Stomach (tissue), 9 donors: Measurements from ENCODE around the gene GREM2. TPM values are rescaled to one million over a fixed set of nuclear protein-coding genes. Genes with fewer than 3 reads are reported as not detected.
A peak's percentile ranks its signal among the peaks of the same experiment; 100 is the strongest.

ENCODE experiments used
- DNase-seq, 2 donors: peaks; one replicate each; pipeline versions ENCODE4 v3.0.0 to v3.0.0-alpha.2; 2013 to 2019
- H3K27ac ChIP-seq, 5 donors: fragments of 200-600 bp in 4 of 5; sonication (generic) in 4 of 5; one replicate each; pipeline ENCODE4 v1.5.1; 2013 to 2019; ENCODE audit warnings: mild to moderate bottlenecking in 1 of 5, moderate library complexity in 1 of 5
- H3K27me3 ChIP-seq, 3 donors: fragments of 200-600 bp; sonication (generic); one replicate each; pipeline ENCODE4 v1.5.1; 2017 to 2019; ENCODE audit warnings: mixed run types in 1 of 3
- H3K36me3 ChIP-seq, 4 donors: fragments of 200-600 bp; sonication (generic); 1 replicate in 3 of 4; 2 replicates in 1 of 4; pipeline ENCODE4 v1.5.1; 2016 to 2019
- H3K4me1 ChIP-seq, 4 donors: fragments of 200-600 bp; sonication (generic); one replicate each; pipeline ENCODE4 v1.5.1; 2016 to 2019
- H3K4me3 ChIP-seq, 4 donors: fragments of 200-600 bp; sonication (generic) in 3 of 4; one replicate each; pipeline ENCODE4 v1.5.1; 2016 to 2019; ENCODE audit warnings: mild to moderate bottlenecking in 1 of 4
- H3K9me3 ChIP-seq, 4 donors: fragments of 200-600 bp; sonication (generic); one replicate each; pipeline ENCODE4 v1.5.1; 2016 to 2019
- EP300 ChIP-seq: sonication (generic); formaldehyde crosslinking; IDR thresholded peaks from one replicate; pipeline ENCODE4 v1.6.1; 2017; ENCODE audit warnings: antibody characterized with exemption
- POLR2A ChIP-seq, 4 donors: fragments of 450-650 bp; IDR thresholded peaks; one replicate each; pipeline ENCODE4 v1.6.1; 2016; ENCODE audit warnings: antibody characterized with exemption in 4 of 4, control low read depth in 2 of 4, mild to moderate bottlenecking in 1 of 4, moderate library complexity in 1 of 4
- POLR2AphosphoS5 ChIP-seq, 3 donors: sonication (generic); formaldehyde crosslinking; IDR thresholded peaks; one replicate each; pipeline ENCODE4 v1.6.1; 2016; ENCODE audit warnings: antibody characterized with exemption in 3 of 3
- WGBS, 5 donors: extraction: QIAGEN DNeasy Blood & Tissue Kit in 3 of 5; methylation state at CpG; one replicate each; pipeline versions ENCODE4 v1.1.5 to v1.1.7; 2013 to 2018; 5-methylcytosine and 5-hydroxymethylcytosine counted together
- intact Hi-C: fragments of 100-400 bp; cut with DNase I; formaldehyde crosslinking; loops from one replicate; pipeline ENCODE4 v1.15.1; 2023; ENCODE audit warnings: low total_unique reads
- polyA plus RNA-seq, 3 donors: library from polyadenylated mRNA; stranded (reverse); fragments of 200-250 nt; gene quantifications; one replicate each; pipeline ENCODE4 v1.2.3, GENCODE V29; 2013
- small RNA-seq, 4 donors: library from RNA; depleted of rRNA; stranded (forward); fragments of <200 nt; gene quantifications; one replicate each; pipeline ENCODE3, GENCODE V24; 2016
- total RNA-seq, 5 donors: library from RNA; depleted of rRNA; stranded (reverse); fragments of >200 nt; gene quantifications; one replicate each; pipeline versions ENCODE4 v1.1.0 to v1.2.3, GENCODE V29; 2014 to 2016
- TF ChIP-seq, protein P1 (sequence below), 7 experiments: fragments of 450-650 bp in 4 of 7; fragments of 200-600 bp in 3 of 7; sonication (generic) in 3 of 7; IDR thresholded peaks; one replicate each; pipeline ENCODE4 v1.5.1; 2016 to 2019; ENCODE audit warnings: antibody characterized with exemption in 7 of 7, control low read depth in 2 of 7, mild to moderate bottlenecking in 1 of 7
- donor health status: healthy with polysubstance abuse.
- donor health status: Bipolar disorder and iron deficiency.
- donor health status: healthy.

The GREM2 gene
- total and polyA plus RNA-seq, 8 donors = 0.45 to 10.5 (median 2.4) TPM; not detected in 1

DNA sequence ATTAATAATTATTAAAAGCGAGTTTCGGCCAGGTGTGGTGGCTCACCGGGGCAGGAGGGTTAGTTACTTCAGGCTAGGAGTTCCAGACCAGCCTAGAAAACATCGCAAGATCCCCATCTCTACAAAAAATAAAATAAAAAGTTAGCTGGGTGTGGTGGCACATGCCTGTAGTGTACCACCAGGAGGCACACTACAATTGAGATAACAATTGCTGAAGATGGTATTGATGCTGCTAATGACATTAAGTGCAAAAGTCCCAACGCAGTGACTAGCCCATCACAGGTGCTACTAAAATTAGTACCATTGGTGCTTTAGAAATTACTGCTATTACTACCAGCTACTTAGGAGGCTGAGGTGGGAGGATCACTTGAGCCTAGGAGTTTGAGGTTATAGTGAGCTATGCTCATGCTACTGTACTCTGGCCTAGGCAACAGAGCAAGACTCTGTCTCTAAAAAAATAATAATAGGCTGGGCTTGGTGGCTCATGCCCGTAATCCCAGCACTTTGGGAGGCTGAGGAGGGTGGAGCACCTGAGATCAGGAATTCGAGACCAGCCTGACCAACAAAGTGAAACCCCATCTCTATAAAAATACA is 156.6 kb downstream of the GREM2 start:
- TF ChIP-seq EP300 (no peak), POLR2A (IDR thresholded peaks at IDR 0.05) (no peak), POLR2AphosphoS5 (IDR thresholded peaks at IDR 0.05) (no peak)
- TF ChIP-seq, protein P1, sequence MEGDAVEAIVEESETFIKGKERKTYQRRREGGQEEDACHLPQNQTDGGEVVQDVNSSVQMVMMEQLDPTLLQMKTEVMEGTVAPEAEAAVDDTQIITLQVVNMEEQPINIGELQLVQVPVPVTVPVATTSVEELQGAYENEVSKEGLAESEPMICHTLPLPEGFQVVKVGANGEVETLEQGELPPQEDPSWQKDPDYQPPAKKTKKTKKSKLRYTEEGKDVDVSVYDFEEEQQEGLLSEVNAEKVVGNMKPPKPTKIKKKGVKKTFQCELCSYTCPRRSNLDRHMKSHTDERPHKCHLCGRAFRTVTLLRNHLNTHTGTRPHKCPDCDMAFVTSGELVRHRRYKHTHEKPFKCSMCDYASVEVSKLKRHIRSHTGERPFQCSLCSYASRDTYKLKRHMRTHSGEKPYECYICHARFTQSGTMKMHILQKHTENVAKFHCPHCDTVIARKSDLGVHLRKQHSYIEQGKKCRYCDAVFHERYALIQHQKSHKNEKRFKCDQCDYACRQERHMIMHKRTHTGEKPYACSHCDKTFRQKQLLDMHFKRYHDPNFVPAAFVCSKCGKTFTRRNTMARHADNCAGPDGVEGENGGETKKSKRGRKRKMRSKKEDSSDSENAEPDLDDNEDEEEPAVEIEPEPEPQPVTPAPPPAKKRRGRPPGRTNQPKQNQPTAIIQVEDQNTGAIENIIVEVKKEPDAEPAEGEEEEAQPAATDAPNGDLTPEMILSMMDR (IDR thresholded peaks at IDR 0.05) = peak in 3 of 7 experiments; percentile 12 to 21 (median 17)
- Histone ChIP-seq H3K9me3 (no peaks in the 10 kb centered on the region), H3K4me1 (no peaks in the 10 kb centered on the region), H3K27me3 (no peaks in the 10 kb centered on the region), H3K36me3 (no peaks in the 10 kb centered on the region), H3K4me3 (no peak overlapping the region), H3K27ac (no peak overlapping the region)
- 66 to 73% (median 72%) methylated on average over 7 of the region's 7 CpGs for WGBS, 5 donors
- no peak for DNase-seq
- intact Hi-C loops = no loop called here

- no peaks in the 10 kb centered on the region for H3K9me3 ChIP-seq
- no peak overlapping the region for H3K4me3 ChIP-seq
- 75 to 88% (median 86%) methylated on average over 3 of the region's 3 CpGs for WGBS, 5 donors
- no peaks in the 10 kb centered on the region for H3K27me3 ChIP-seq
- no peaks in the 10 kb centered on the region for H3K4me1 ChIP-seq
- no peak overlapping the region for H3K27ac ChIP-seq
- TF ChIP-seq, protein P1 (IDR thresholded peaks at IDR 0.05) = no peak
- TF ChIP-seq EP300 (no peak), POLR2A (IDR thresholded peaks at IDR 0.05) (no peak), POLR2AphosphoS5 (IDR thresholded peaks at IDR 0.05) (no peak)
- DNase-seq = no peak
- H3K36me3 ChIP-seq = no peaks in the 10 kb centered on the region
- intact Hi-C loops = no loop called here
Measured at GRCh38 chr1:240445369-240445768, 166.6 kb downstream of the GREM2 start.

GRCh38 chr1:240441669-240442068 is 170.3 kb downstream of the GREM2 start:
- intact Hi-C loops = no loop called here
- no peak for DNase-seq
- no peaks in the 10 kb centered on the region for H3K36me3 ChIP-seq
- 87 to 96% (median 92%) methylated on average over 1 of the region's 1 CpG for WGBS, 5 donors
- no peaks in the 10 kb centered on the region for H3K27me3 ChIP-seq
- H3K4me1 ChIP-seq = no peaks in the 10 kb centered on the region
- TF ChIP-seq POLR2A (IDR thresholded peaks at IDR 0.05) (no peak), POLR2AphosphoS5 (IDR thresholded peaks at IDR 0.05) (no peak)
- TF ChIP-seq, protein P1 (IDR thresholded peaks at IDR 0.05) = no peak
- H3K27ac ChIP-seq = no peak overlapping the region
- H3K9me3 ChIP-seq = no peaks in the 10 kb centered on the region
- H3K4me3 ChIP-seq = no peak overlapping the region

Small RNAs within 50 kb of the gene (small RNA-seq; reads per million reads assigned to genes)
- 0 reads per million in 4 donors for gene RNU5F-8P
